Activated T-cell treated with anti-CD3 and anti-CD28 coated beads, Interleukin-2, amount 50 U/mL, for 4 hours (primary cell): ENCODE data around the gene NTNG1. TPM values are rescaled to one million over a fixed set of nuclear protein-coding genes. Genes with fewer than 3 reads are reported as not detected.

Source experiments
- ATAC-seq, 2 donors: fragments of 200-7000 bp; cut with Tn5 transposase; one replicate each; pipeline ENCODE4 v1.10.0; 2021
- DNase-seq: peaks from one replicate; pipeline ENCODE4 v3.0.0-alpha.2; 2020
- H3K27me3 Mint-ChIP-seq: one replicate; pipeline ENCODE4 v1.8.0; 2021; ENCODE audit warnings: low read depth, mixed read lengths
- H3K36me3 Mint-ChIP-seq: one replicate; pipeline ENCODE4 v1.8.0; 2022; ENCODE audit warnings: mixed read lengths; ENCODE audit not compliant: insufficient read depth
- H3K4me1 Mint-ChIP-seq: one replicate; pipeline ENCODE4 v1.8.0; 2021; ENCODE audit warnings: low read depth, mixed read lengths
- H3K4me3 Mint-ChIP-seq: one replicate; pipeline ENCODE4 v1.8.0; 2021; ENCODE audit warnings: mild to moderate bottlenecking, moderate library complexity, mixed read lengths
- H3K9me3 Mint-ChIP-seq: one replicate; pipeline ENCODE4 v1.8.0; 2021; ENCODE audit warnings: mixed read lengths
- total RNA-seq, 3 donors: library from RNA; stranded (reverse); gene quantifications; one replicate each; pipeline ENCODE4 v1.2.1, GENCODE V29; 2021

NTNG1 gene
- total RNA-seq, 3 donors from 2014 or later: not detected

DNA sequence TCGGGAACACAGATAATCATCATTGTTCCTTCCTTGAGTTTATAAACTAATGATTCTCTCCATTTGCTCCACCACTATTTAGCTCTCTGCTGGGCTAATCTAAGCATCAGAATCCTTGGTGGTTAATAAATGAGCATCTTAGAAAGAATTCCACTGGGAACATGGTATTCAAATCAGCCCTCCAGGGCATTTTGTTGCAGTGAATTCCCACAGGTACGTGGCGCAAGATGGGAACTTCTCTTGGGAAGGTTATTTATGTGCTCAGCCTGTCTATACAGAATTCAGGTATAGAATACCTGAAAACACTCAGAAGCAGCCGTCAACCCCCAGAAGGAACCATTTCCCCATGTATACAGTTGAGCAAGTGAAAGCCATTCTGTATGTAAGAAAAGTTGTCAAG, 131.5 kb downstream of the NTNG1 start:
- DNase-seq (no peak), ATAC-seq (no peak)
- H3K4me3 Mint-ChIP-seq: no peak overlapping the region

DNA sequence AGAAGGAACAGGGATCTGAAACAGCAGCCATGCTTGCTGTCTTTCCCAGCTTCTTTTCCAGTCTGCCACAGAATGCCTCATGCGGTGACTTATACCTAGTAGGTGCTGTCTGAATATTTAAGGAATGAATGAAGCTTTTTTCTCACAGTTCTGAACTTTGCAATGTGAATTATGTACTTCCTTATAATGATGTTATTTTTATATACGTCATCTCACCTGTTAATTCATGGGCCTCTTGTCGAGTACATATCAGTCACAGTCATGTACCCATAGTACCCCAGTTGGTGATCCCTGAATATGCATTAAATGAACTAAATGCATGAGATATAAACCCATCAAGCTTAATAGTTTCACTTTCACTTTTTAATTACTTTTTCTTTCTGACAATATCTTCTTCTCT, 132.7 kb downstream of the NTNG1 start:
- Mint-ChIP-seq H3K27me3 (peaks cover 3% of the 10 kb centered on the region), H3K9me3 (no peaks in the 10 kb centered on the region), H3K36me3 (no peaks in the 10 kb centered on the region), H3K4me3 (no peak overlapping the region), H3K4me1 (peaks cover 7% of the 10 kb centered on the region)
- ATAC-seq (no peak), DNase-seq (no peak)

More for the DNA sequence above, 131.5 kb downstream of the NTNG1 start:
- Mint-ChIP-seq H3K9me3 (no peaks in the 10 kb centered on the region), H3K27me3 (peaks cover 3% of the 10 kb centered on the region), H3K36me3 (no peaks in the 10 kb centered on the region), H3K4me1 (peaks cover 7% of the 10 kb centered on the region)

DNA sequence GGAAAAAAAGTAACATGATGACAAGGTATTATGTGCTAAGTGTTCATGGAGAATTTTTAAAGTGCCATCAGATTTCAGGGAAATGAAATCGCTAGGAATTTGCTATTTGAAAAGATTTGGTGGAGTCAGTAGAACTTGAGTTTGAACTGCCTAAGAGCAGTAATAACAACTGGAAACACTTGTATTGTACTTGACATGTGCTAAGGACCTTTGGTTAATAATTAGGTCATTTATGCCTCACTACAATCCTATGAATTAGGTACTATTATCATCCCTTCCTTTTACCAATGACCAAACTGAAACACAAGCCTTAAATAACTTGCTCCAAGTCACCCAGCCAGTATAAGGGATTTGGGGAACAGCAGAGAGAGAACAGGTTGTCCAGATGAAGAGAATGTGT, 133.4 kb downstream of the NTNG1 start:
- no peak overlapping the region for H3K4me3 Mint-ChIP-seq
- no peak for DNase-seq
- H3K4me1 Mint-ChIP-seq: peaks cover 7% of the 10 kb centered on the region
- H3K36me3 Mint-ChIP-seq: no peaks in the 10 kb centered on the region
- ATAC-seq: no peak
- H3K9me3 Mint-ChIP-seq: no peaks in the 10 kb centered on the region
- H3K27me3 Mint-ChIP-seq: peaks cover 3% of the 10 kb centered on the region

DNA sequence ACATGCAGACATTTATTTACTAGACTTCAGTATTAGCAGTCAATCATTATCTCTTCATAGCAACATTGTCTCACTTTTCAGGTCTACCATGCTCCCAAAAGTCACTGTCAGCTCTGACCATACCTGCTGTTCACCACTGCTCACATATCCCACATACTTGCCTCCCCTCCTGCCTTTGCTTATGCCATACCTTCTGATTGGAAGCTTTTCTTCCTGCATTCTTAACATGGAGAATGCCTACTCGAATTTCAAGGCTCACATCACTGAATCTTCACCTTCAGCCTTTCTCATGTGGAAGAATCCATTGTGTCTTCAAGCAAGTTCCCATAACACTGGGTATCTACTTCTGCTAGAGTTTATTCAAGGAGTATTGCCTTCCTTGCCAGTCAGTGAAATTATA, 135.4 kb downstream of the NTNG1 start:
- ATAC-seq (no peak), DNase-seq (no peak)
- Mint-ChIP-seq H3K36me3 (no peaks in the 10 kb centered on the region), H3K4me3 (no peak overlapping the region), H3K9me3 (no peaks in the 10 kb centered on the region), H3K27me3 (peaks cover 3% of the 10 kb centered on the region), H3K4me1 (peaks cover 7% of the 10 kb centered on the region)

DNA sequence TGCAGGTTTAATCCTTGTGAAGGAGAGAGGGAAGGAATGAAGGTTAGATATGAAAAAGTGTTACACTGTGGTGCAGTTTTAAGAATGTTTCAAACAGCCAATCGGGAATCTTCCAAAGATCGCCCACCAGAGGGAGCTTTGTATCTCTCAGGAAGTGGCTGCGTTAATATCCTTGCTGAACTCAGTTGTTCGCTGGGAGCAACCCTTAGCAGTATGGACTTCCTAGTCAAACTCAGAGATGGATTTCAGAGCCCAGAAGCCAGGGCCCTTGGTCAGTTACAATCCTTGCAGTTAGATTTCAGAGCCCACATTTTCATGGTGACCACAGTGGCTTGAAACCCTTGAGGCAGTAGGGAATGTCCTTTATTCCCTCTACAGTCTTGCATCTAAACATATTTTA, 136.2 kb downstream of the NTNG1 start:
- Mint-ChIP-seq H3K4me1 (peaks cover 7% of the 10 kb centered on the region), H3K27me3 (peaks cover 3% of the 10 kb centered on the region), H3K9me3 (no peaks in the 10 kb centered on the region), H3K4me3 (no peak overlapping the region), H3K36me3 (no peaks in the 10 kb centered on the region)
- DNase-seq (no peak), ATAC-seq (no peak)

DNA sequence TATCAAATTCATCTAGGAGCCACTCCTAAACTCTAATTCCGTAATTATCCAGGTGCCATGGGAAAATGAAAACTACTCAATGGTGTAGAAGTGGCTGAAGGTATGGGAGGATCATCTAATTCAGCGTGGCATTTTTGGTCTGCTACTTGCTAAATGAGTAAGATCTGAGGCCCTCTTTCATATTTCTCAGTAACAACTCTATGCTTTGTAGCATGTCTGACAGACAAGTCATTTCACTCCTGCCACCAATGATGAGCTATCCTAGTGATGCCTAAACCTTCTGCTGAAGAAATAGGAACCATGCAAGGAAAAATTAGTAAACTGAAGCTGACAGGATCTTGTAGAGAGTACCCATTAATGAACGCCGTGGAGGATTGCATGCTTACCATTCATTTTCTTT, 145.3 kb downstream of the NTNG1 start:
- H3K4me3 Mint-ChIP-seq: no peak overlapping the region
- DNase-seq: no peak
- H3K9me3 Mint-ChIP-seq: no peaks in the 10 kb centered on the region
- H3K27me3 Mint-ChIP-seq: peaks cover 2% of the 10 kb centered on the region
- no peaks in the 10 kb centered on the region for H3K36me3 Mint-ChIP-seq
- no peak for ATAC-seq
- H3K4me1 Mint-ChIP-seq: no peaks in the 10 kb centered on the region

DNA sequence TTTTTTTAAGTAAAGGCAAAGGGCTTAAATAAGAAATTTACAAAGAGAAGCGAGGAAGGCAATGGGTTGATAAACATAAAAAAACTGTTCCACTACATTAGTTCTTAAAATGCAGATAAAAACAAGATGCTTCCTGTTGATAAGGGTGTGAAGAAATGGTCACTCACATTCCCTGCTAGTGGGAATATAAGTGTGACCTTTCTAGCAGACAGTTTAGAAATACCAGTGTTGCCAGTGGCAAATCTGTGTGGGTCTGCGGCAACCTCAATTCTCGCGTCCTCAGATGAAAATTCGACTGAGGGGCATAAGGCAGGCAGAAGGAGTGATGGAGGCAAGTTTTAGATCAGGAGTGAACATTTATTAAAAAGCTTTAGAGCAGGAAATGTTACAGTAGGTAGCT, 151.1 kb downstream of the NTNG1 start:
- no peaks in the 10 kb centered on the region for H3K36me3 Mint-ChIP-seq

DNA sequence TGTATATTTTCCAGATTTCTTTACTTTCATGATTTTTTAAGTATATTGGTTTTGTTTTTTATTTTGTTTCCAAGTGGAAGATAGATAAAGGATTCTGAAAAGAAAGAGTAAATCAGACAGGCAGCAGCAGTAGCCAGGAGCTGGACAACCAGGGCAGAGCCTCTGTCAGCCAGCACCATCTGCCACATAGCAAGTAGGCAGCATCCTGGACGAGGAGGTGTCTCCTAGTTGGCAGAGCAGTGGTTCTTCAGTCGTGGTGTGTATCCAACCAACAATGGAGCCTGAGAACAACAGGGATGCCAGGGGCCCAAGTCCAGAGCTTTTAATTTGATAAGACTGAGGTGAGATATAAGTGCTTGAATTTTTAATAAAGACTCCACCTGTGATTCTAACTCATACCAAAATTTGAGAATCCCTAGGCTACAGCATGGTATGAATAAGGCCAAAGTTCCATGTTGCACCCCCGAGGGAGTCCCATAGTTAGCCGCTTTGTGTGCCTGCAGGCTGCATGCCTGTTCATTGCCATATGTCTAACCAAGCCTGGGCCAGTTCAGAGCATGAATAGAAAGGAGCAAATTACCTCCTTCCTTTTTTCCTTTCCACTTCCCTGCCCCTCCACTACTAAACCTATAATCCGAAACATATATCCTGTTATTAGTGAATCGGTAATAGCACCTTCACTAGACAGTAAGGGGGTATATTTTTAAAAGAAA, 153.2 kb downstream of the NTNG1 start:
- ATAC-seq (no peak), DNase-seq (no peak)
- H3K36me3 Mint-ChIP-seq: no peaks in the 10 kb centered on the region
- H3K9me3 Mint-ChIP-seq: no peaks in the 10 kb centered on the region
- H3K4me3 Mint-ChIP-seq: no peak overlapping the region
- no peaks in the 10 kb centered on the region for H3K4me1 Mint-ChIP-seq
- peaks cover 2% of the 10 kb centered on the region for H3K27me3 Mint-ChIP-seq

More for the DNA sequence above, 151.1 kb downstream of the NTNG1 start:
- DNase-seq: no peak
- H3K4me1 Mint-ChIP-seq: no peaks in the 10 kb centered on the region
- H3K4me3 Mint-ChIP-seq: no peak overlapping the region
- peaks cover 2% of the 10 kb centered on the region for H3K27me3 Mint-ChIP-seq
- H3K9me3 Mint-ChIP-seq: no peaks in the 10 kb centered on the region
- ATAC-seq: no peak

DNA sequence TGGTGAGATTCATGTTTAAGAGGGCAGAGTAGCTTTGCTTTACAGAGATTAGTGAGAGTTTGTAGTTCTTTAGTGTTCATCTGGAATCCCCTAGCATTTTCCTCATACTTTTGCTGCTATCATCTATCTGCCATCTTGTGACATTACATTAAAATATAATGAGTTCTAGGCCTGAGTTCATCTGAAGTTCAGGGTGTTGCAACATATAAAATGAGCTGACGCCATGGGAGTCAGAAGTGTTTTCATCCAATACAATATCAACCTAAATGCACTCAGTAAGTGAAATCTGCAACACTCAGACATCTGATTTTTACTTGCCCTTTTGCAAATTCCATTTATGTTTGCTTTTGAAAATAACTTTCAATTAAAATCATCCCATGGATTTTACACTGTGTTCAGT, 153.8 kb downstream of the NTNG1 start:
- no peaks in the 10 kb centered on the region for H3K9me3 Mint-ChIP-seq
- no peaks in the 10 kb centered on the region for H3K36me3 Mint-ChIP-seq

DNA sequence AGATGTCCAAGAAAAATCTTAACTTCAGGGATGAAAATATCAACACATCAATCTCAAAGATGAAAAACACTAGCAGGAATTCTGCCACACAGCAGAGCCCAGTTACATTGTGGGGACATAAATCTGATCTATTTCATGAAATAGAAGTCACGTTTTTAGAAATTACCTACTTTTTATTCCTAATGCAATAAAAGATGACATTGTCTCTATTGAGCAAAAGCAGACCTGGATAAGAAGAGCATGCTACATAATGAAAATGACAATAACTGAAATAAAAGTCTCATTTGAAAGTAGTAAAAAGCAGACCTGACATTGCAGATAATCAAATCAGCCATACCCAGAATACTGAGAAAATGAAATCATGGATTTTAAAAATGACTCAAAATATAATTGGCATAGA, 156.8 kb downstream of the NTNG1 start:
- ATAC-seq (no peak), DNase-seq (no peak)
- Mint-ChIP-seq H3K4me1 (no peaks in the 10 kb centered on the region), H3K4me3 (no peak overlapping the region), H3K27me3 (no peaks in the 10 kb centered on the region), H3K36me3 (no peaks in the 10 kb centered on the region), H3K9me3 (no peaks in the 10 kb centered on the region)

More for the DNA sequence above, 153.8 kb downstream of the NTNG1 start:
- H3K4me1 Mint-ChIP-seq: no peaks in the 10 kb centered on the region
- no peak overlapping the region for H3K4me3 Mint-ChIP-seq
- ATAC-seq: no peak
- no peak for DNase-seq
- H3K27me3 Mint-ChIP-seq: no peaks in the 10 kb centered on the region

DNA sequence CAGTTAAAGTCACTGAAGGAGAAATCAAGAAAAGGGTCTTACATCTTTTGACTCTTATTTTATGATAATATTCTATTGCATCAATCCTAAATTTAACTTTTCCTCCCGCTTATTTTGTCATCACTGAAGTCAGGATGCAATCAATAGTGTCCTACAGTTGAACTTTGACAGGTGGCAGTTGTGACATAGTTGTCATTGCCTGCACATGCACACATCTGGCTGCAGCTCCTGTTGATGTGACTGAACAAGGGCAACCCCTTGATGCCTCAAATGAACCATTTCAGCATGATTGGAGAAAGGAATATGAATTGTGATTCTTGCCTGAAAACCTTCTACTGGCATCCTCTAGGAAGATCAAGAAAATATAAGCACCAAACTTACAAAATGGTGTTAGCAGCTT, 157.7 kb downstream of the NTNG1 start:
- DNase-seq: no peak
- Mint-ChIP-seq H3K4me3 (no peak overlapping the region), H3K9me3 (no peaks in the 10 kb centered on the region), H3K36me3 (no peaks in the 10 kb centered on the region), H3K4me1 (no peaks in the 10 kb centered on the region), H3K27me3 (no peaks in the 10 kb centered on the region)
- ATAC-seq: no peak

DNA sequence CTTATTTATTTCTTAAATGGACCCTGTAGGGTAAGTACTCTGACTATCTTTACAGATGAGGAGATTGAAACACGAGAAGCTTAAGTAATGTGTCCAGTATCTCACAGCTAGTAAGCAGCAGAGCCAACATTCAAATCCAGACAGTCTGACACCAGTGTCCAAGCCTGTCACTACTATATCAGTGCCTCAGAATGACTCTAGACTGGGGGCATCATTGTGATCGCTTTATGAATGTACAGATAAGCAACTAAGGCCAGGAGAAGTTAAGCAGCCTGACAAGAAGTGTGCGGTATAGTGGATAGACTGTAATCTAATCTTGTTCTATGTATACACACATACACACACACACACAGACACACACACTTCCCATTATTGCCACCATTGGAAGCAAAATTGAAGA, 158.7 kb downstream of the NTNG1 start:
- ATAC-seq (no peak), DNase-seq (no peak)
- Mint-ChIP-seq H3K4me1 (no peaks in the 10 kb centered on the region), H3K27me3 (no peaks in the 10 kb centered on the region), H3K36me3 (no peaks in the 10 kb centered on the region), H3K4me3 (no peak overlapping the region), H3K9me3 (no peaks in the 10 kb centered on the region)

DNA sequence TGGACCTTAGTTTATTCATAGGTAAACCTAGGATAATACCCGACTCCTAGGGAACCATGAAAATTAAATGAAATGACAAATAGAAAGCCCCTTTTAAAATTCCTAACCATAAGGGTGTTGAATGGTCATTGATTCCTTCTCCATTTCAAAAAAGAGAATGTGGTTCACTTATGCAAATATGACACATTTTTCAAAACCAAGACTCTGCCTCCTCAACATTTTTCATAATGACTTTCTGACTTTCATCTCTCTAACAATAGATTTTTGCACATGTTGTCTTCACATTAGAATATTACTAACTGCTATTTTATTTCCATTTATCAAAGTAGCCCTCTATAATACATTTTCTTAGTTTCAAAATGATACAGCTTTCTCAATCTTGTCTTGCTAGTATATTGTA, 169.1 kb downstream of the NTNG1 start:
- no peak for ATAC-seq
- no peaks in the 10 kb centered on the region for H3K36me3 Mint-ChIP-seq
- no peaks in the 10 kb centered on the region for H3K9me3 Mint-ChIP-seq
- no peak for DNase-seq
- no peak overlapping the region for H3K4me3 Mint-ChIP-seq
- no peaks in the 10 kb centered on the region for H3K27me3 Mint-ChIP-seq
- no peaks in the 10 kb centered on the region for H3K4me1 Mint-ChIP-seq

DNA sequence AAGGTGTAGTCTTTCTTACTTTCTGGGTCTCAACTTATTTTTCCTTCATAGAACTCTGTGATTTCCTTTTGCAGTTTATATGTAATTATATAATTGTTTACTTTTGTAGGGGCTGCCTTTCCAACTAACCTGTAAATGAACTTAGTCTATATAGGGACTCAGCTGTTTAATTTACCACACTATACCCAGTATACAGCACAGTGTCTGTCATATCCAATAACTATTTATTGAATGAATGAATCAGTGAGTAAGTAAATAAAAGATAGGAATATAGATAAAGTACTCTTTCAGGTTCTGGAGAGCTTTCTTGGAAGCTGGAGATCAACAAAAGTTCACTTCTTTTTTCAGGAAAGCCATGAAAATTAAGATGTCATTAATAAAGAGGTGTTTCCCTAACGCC, 174.8 kb downstream of the NTNG1 start:
- Mint-ChIP-seq H3K4me1 (no peaks in the 10 kb centered on the region), H3K9me3 (no peaks in the 10 kb centered on the region), H3K36me3 (no peaks in the 10 kb centered on the region), H3K4me3 (no peak overlapping the region), H3K27me3 (no peaks in the 10 kb centered on the region)
- ATAC-seq: no peak
- DNase-seq: no peak

DNA sequence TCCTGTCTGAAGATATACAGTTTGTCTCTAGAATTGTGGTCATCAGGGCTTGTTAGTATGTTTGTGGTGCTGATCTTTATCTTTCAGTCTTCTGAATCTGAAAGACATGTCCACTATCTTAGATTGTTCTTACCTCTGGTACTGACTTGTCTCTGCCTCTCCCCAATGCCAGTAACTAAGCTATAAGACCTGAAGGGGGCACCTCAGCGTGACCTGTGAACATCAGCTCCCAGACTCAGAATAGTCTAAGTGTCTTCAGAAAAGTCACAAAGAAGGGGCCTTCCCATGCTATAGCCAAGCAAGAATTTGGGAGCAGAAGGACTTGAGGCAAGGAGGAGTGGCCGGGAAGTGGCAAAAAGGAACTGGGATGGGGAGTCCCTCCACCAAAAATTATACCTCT, 178.1 kb downstream of the NTNG1 start:
- no peak for DNase-seq

DNA sequence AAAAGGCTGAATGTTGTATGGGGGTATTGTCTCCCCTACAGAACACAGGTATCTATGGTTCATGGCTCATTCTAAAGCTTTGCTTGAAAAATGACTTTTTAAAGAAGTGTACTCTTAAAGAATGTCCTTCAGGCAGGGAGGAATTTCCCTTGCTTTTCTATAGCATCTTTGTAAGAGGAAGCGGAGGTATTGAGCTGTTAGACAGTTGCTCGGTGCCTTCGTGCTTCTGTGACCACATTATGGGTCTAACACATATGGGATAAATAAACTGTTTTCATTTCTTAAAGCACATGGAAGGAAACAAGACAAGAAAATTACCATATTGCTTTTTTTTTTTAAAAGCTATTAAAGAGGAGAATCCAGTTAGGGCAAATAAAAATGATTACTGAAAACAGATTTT, 182.9 kb downstream of the NTNG1 start:
- no peak for DNase-seq
- H3K9me3 Mint-ChIP-seq: no peaks in the 10 kb centered on the region
- H3K4me3 Mint-ChIP-seq: no peak overlapping the region

More for the DNA sequence above, 178.1 kb downstream of the NTNG1 start:
- Mint-ChIP-seq H3K36me3 (no peaks in the 10 kb centered on the region), H3K9me3 (no peaks in the 10 kb centered on the region), H3K27me3 (no peaks in the 10 kb centered on the region), H3K4me3 (no peak overlapping the region), H3K4me1 (no peaks in the 10 kb centered on the region)
- no peak for ATAC-seq

More for the DNA sequence above, 182.9 kb downstream of the NTNG1 start:
- ATAC-seq: no peak
- Mint-ChIP-seq H3K36me3 (no peaks in the 10 kb centered on the region), H3K4me1 (no peaks in the 10 kb centered on the region), H3K27me3 (no peaks in the 10 kb centered on the region)
